HG03025 (cell line): ENCODE results near the gene SPAG8.
A peak's percentile ranks its signal among the peaks of the same experiment; 100 is the strongest.

ENCODE experiments used
- ATAC-seq: cut with Tn5 transposase; IDR thresholded peaks from one replicate; pipeline ENCODE4 v1.9.1; 2021; ENCODE audit warnings: mild to moderate bottlenecking, moderate library complexity; ENCODE audit not compliant: unreplicated experiment, low FRiP score

The SPAG8 gene

GRCh38 chr9:35812025-35812602 is at the start of gene SPAG8:
SPAG8 (minus strand) TSS chr9:35812262; CDS start chr9:35812147, 115 bp downstream.
- peak; percentile 39 for ATAC-seq

GRCh38 chr9:35861161-35861897 is 49.3 kb upstream of the SPAG8 start:
- ATAC-seq, result no peak

GRCh38 chr9:35859990-35860339 is 47.9 kb upstream of the SPAG8 start:
- ATAC-seq, result no peak

- ATAC-seq, result no peak
These were observed 47.4 kb upstream of the SPAG8 start for GRCh38 chr9:35859310-35859989.

GRCh38 chr9:35858458-35858857 is 46.4 kb upstream of the SPAG8 start:
- no peak for ATAC-seq

GRCh38 chr9:35856882-35857281 is 44.8 kb upstream of the SPAG8 start:
- no peak for ATAC-seq

- no peak for ATAC-seq
These were observed 44.1 kb upstream of the SPAG8 start for GRCh38 chr9:35856206-35856605.

GRCh38 chr9:35854091-35854762 is 42.2 kb upstream of the SPAG8 start:
- no peak for ATAC-seq

GRCh38 chr9:35852876-35853865 is 41.1 kb upstream of the SPAG8 start:
- ATAC-seq, result no peak

- no peak for ATAC-seq
These were observed 40.3 kb upstream of the SPAG8 start for GRCh38 chr9:35852267-35852815.

- ATAC-seq, result peak; percentile 92
These were observed 35.9 kb upstream of the SPAG8 start for GRCh38 chr9:35847792-35848572.

GRCh38 chr9:35845824-35846771 is 34.0 kb upstream of the SPAG8 start:
- ATAC-seq, result no peak

GRCh38 chr9:35844628-35845270 is 32.7 kb upstream of the SPAG8 start:
- no peak for ATAC-seq

GRCh38 chr9:35842795-35843194 is 30.7 kb upstream of the SPAG8 start:
- ATAC-seq, result peak; percentile 53

GRCh38 chr9:35842020-35842745 is 30.1 kb upstream of the SPAG8 start:
- ATAC-seq, result no peak

- no peak for ATAC-seq
These were observed 29.5 kb upstream of the SPAG8 start for GRCh38 chr9:35841645-35841900.
